Omental fat pad (tissue), 4 donors: ENCODE data around the gene JMJD1C. TPM values are rescaled to one million over a fixed set of nuclear protein-coding genes. Genes with fewer than 3 reads are reported as not detected.
"Not testable (repeated sequence)": the region's sequence is repeated elsewhere in the genome, so short reads cannot be mapped to it uniquely, and the experiment has no call there.

Experiments used
- ATAC-seq: fragments of 150-250 bp; one replicate; pipeline ENCODE4 v1.9.1; 2016; ENCODE audit warnings: mild to moderate bottlenecking, moderate library complexity; ENCODE audit not compliant: low FRiP score
- DNase-seq: peaks from one replicate; pipeline ENCODE4 v3.0.0-alpha.2; 2019; ENCODE audit warnings: low spot score
- total RNA-seq, 4 donors: library from RNA; depleted of rRNA; stranded (reverse); fragments of >200 nt; gene quantifications; one replicate each; pipeline ENCODE4 v1.1.0, GENCODE V29; 2016
- TF ChIP-seq, protein P1 (sequence below), 3 donors: fragments of 450-650 bp; IDR thresholded peaks; one replicate each; pipeline ENCODE4 v1.5.1; 2016 to 2017; ENCODE audit warnings: antibody characterized with exemption in 3 of 3, mild to moderate bottlenecking in 3 of 3, moderate library complexity in 2 of 3

The JMJD1C gene
- total RNA-seq, 4 donors from 2014 or later: 99.8 to 179 (median 149) TPM

DNA sequence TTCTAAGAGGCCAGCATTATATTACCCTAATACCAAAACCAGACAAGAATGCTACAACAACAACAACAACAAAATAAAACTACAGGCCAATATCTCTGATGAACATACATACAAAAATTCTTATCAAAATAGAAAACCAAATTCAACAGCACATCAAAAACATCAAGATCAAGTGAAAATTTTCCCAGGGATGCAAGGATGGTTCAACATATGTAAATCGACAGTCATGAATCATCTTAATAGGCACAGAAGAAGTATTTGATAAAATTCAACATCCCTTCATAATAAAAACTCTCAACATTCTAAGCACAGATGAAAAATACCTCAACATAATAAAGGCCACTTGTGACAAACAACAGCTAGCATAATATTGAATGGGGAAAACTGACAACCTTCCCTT, 75.3 kb downstream of the JMJD1C start:
- ATAC-seq: no peak

DNA sequence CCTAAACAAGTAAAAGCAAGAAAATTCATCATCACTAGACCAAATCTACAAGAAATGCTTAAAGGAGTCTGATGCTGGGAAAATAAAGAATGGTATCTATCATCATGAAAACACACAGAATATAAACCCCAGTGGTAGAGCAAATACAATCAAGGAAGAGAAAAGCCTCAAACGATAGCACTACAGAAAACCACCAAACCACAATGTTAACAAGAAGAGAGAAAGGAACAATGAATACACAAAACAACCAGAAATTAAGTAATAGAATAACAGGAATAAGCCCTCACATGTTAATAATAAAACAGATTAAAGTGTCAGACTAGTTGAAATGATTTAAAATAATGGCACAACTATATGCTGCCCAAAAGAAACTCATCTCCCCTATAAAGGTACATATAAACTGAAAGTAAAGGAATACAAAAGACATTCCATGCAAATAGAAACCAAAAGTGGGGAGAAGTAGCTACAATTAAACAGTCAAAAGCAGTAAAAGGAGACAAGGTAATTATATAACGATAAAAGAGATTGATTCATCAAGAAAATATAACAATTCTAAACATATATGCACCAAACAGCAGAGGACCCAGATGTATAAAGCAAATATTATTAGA, 77.3 kb downstream of the JMJD1C start:
- DNase-seq: no peak
- ATAC-seq: no peak
- TF ChIP-seq, protein P1, sequence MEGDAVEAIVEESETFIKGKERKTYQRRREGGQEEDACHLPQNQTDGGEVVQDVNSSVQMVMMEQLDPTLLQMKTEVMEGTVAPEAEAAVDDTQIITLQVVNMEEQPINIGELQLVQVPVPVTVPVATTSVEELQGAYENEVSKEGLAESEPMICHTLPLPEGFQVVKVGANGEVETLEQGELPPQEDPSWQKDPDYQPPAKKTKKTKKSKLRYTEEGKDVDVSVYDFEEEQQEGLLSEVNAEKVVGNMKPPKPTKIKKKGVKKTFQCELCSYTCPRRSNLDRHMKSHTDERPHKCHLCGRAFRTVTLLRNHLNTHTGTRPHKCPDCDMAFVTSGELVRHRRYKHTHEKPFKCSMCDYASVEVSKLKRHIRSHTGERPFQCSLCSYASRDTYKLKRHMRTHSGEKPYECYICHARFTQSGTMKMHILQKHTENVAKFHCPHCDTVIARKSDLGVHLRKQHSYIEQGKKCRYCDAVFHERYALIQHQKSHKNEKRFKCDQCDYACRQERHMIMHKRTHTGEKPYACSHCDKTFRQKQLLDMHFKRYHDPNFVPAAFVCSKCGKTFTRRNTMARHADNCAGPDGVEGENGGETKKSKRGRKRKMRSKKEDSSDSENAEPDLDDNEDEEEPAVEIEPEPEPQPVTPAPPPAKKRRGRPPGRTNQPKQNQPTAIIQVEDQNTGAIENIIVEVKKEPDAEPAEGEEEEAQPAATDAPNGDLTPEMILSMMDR (IDR thresholded peaks at IDR 0.05): no peak

More for the DNA sequence above, 75.3 kb downstream of the JMJD1C start:
- TF ChIP-seq, protein P1 (IDR thresholded peaks at IDR 0.05): no peak
- no peak for DNase-seq

GRCh38 chr10:63385254-63385653, 80.5 kb downstream of the JMJD1C start:
- TF ChIP-seq, protein P1 (IDR thresholded peaks at IDR 0.05): no peak
- DNase-seq: no peak
- no peak for ATAC-seq

- TF ChIP-seq, protein P1 (IDR thresholded peaks at IDR 0.05): no peak
- ATAC-seq: no peak
Measured at GRCh38 chr10:63384675-63385074, 81.1 kb downstream of the JMJD1C start.

GRCh38 chr10:63384001-63384400, 81.8 kb downstream of the JMJD1C start:
- TF ChIP-seq, protein P1 (IDR thresholded peaks at IDR 0.05): no peak
- no peak for DNase-seq
- ATAC-seq: no peak

More at GRCh38 chr10:63384675-63385074, 81.1 kb downstream of the JMJD1C start:
- no peak for DNase-seq

GRCh38 chr10:63383141-63383540, 82.6 kb downstream of the JMJD1C start:
- TF ChIP-seq, protein P1 (IDR thresholded peaks at IDR 0.05): no peak
- no peak for ATAC-seq

DNA sequence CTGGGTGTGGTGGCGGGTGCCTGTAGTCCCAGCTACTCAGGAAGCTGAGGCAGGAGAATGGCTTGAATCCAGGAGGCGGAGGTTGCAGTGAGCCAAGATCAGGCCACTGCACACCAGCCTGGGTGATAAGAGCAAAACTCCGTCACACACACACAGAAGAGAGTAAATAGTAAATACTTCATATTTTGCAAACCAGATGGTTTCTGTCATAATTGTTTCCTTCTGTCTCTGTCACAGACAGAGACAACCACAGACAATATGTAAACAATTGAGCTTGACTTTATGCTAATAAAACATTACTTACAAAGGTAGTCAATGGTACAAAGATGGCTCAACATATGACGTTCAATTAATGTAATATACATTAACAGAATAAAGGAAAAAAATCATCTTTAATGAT, 83.7 kb downstream of the JMJD1C start:
- no peak for ATAC-seq
- TF ChIP-seq, protein P1 (IDR thresholded peaks at IDR 0.05): no peak
- no peak for DNase-seq

More at GRCh38 chr10:63383141-63383540, 82.6 kb downstream of the JMJD1C start:
- DNase-seq: no peak

DNA sequence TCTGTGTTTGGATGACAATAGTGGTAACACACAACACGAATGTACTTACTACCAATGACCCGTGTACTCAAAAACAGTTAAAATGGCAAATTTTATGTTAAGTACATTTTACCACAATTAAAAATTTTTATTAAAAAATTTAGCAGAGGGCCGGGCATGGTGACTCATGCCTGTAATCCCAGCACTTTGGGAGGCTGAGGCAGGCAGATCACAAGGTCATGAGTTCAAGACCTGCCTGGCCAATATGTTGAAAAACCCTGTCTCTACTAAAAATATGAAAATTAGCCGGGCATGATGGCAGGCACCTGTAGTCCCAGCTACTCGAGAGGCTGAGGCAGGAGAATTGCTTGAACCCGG, 88.5 kb downstream of the JMJD1C start:
- not testable (repeated sequence) for DNase-seq, ATAC-seq
